Chondrocyte (in vitro differentiated cells): ENCODE results near the gene NPIPA1. TPM values are rescaled to one million over a fixed set of nuclear protein-coding genes. Genes with fewer than 3 reads are reported as not detected.
A peak's percentile ranks its signal among the peaks of the same experiment; 100 is the strongest.
"Not testable (repeated sequence)": the region's sequence is repeated elsewhere in the genome, so short reads cannot be mapped to it uniquely, and the experiment has no call there.

Source experiments
- DNase-seq: peaks from one replicate; pipeline ENCODE4 v3.0.0; 2021; ENCODE audit warnings: mixed read lengths, low spot score
- H3K27ac Mint-ChIP-seq: one replicate; pipeline ENCODE4 v1.8.0; 2021; ENCODE audit warnings: mild to moderate bottlenecking, moderate library complexity, mixed read lengths; ENCODE audit not compliant: unreplicated experiment
- H3K27me3 Mint-ChIP-seq: 2 replicates; pipeline ENCODE4 v1.8.0; 2021; ENCODE audit warnings: low read depth, mixed read lengths
- H3K36me3 Mint-ChIP-seq: 2 replicates; pipeline ENCODE4 v1.8.0; 2021; ENCODE audit warnings: low read depth, mixed read lengths
- H3K4me1 Mint-ChIP-seq: 2 replicates; pipeline ENCODE4 v1.8.0; 2021; ENCODE audit warnings: low read depth, mild to moderate bottlenecking, mixed read lengths
- H3K4me3 Mint-ChIP-seq: one replicate; pipeline ENCODE4 v1.8.0; 2021; ENCODE audit warnings: mild to moderate bottlenecking, moderate library complexity, mixed read lengths; ENCODE audit not compliant: unreplicated experiment
- H3K9me3 Mint-ChIP-seq: 2 replicates; pipeline ENCODE4 v1.8.0; 2021; ENCODE audit warnings: low read depth, mixed read lengths
- microRNA-seq: library from miRNA; unstranded; fragments of <30 nt; microRNA quantifications from one replicate; pipeline ENCODE4 v1.2.0, GENCODE V29; 2020; ENCODE audit warnings: borderline number of aligned reads
- total RNA-seq: library from RNA; stranded (reverse); gene quantifications from 3 replicates; pipeline ENCODE4 v1.2.1, GENCODE V29; 2021

Gene NPIPA1
- total RNA-seq, 1 donor from 2014 or later: 143 TPM

GRCh38 chr16:14989291-14990281 is 52.3 kb downstream of the NPIPA1 start:
- H3K27ac Mint-ChIP-seq, H3K27me3 Mint-ChIP-seq, H3K4me1 Mint-ChIP-seq, H3K9me3 Mint-ChIP-seq, H3K4me3 Mint-ChIP-seq: not testable (repeated sequence)
- DNase-seq: peak; percentile 96
- peaks cover 28% of the 10 kb centered on the region for H3K36me3 Mint-ChIP-seq

- not testable (repeated sequence) for H3K4me3 Mint-ChIP-seq, H3K9me3 Mint-ChIP-seq
Measured at GRCh38 chr16:14993277-14994151, 56.3 kb downstream of the NPIPA1 start.

GRCh38 chr16:14996702-14997101 is 59.5 kb downstream of the NPIPA1 start:
- not testable (repeated sequence) for H3K27me3 Mint-ChIP-seq, H3K9me3 Mint-ChIP-seq, DNase-seq, H3K4me3 Mint-ChIP-seq
- H3K27ac Mint-ChIP-seq: peak overlapping the region; percentile 80
- H3K36me3 Mint-ChIP-seq: peaks cover 20% of the 10 kb centered on the region
- H3K4me1 Mint-ChIP-seq: peaks cover 19% of the 10 kb centered on the region

More at GRCh38 chr16:14993277-14994151, 56.3 kb downstream of the NPIPA1 start:
- H3K4me1 Mint-ChIP-seq: peaks cover 26% of the 10 kb centered on the region
- not testable (repeated sequence) for DNase-seq, H3K27ac Mint-ChIP-seq, H3K27me3 Mint-ChIP-seq
- peaks cover 20% of the 10 kb centered on the region for H3K36me3 Mint-ChIP-seq

GRCh38 chr16:14998300-14998699 is 61.1 kb downstream of the NPIPA1 start:
- peak; percentile 70 for DNase-seq

GRCh38 chr16:14999845-15000244 is 62.6 kb downstream of the NPIPA1 start:
- peaks cover 19% of the 10 kb centered on the region for H3K36me3 Mint-ChIP-seq
- not testable (repeated sequence) for H3K4me3 Mint-ChIP-seq, DNase-seq, H3K27ac Mint-ChIP-seq, H3K9me3 Mint-ChIP-seq, H3K27me3 Mint-ChIP-seq
- H3K4me1 Mint-ChIP-seq: peaks cover 19% of the 10 kb centered on the region

More at GRCh38 chr16:14998300-14998699, 61.1 kb downstream of the NPIPA1 start:
- Mint-ChIP-seq H3K4me1 (peaks cover 19% of the 10 kb centered on the region), H3K36me3 (peaks cover 18% of the 10 kb centered on the region)
- not testable (repeated sequence) for H3K27me3 Mint-ChIP-seq, H3K9me3 Mint-ChIP-seq, H3K4me3 Mint-ChIP-seq, H3K27ac Mint-ChIP-seq

Small RNA genes lying within 50 kb of the gene (microRNA-seq; reads per million reads assigned to microRNA genes)
- gene MIR3180-1 (not detected), gene MIR3670-1 (not detected), gene MIR6511A1 (not detected), gene MIR6770-1 (not detected)

Other genes with a start within 250 kb of the NPIPA1 start
- gene PLA2G10, start 243.1 kb upstream of the NPIPA1 start, total RNA-seq: not detected in 3 replicates
- gene NPIPA3, start 234.0 kb upstream of the NPIPA1 start, total RNA-seq: 3.3 TPM in 1 of 3 replicates, not detected in the others
- 7.6 to 13.0 TPM (median 11.5 TPM) in 3 replicates for gene NPIPA2, start 194.9 kb upstream of the NPIPA1 start, total RNA-seq
- 140 to 150 TPM (median 143 TPM) in 3 replicates for gene NOMO1, start 103.7 kb upstream of the NPIPA1 start, total RNA-seq
- gene PDXDC1, start 37.6 kb downstream of the NPIPA1 start, total RNA-seq: 120 to 156 TPM (median 125 TPM) in 3 replicates
- 47.4 to 50.3 TPM (median 49.3 TPM) in 3 replicates for gene NTAN1, start 118.6 kb downstream of the NPIPA1 start, total RNA-seq
- 24.4 to 25.8 TPM (median 25.1 TPM) in 3 replicates for gene RRN3, start 156.8 kb downstream of the NPIPA1 start, total RNA-seq